Measurements from ENCODE around the gene NRXN3. TPM values are rescaled to one million over a fixed set of nuclear protein-coding genes. Genes with fewer than 3 reads are reported as not detected.

NRXN3 gene
- total and polyA plus RNA-seq, 2 experiments from 2014 or later, result 1.0 to 1.8 TPM

- TF ChIP-seq, protein P1, sequence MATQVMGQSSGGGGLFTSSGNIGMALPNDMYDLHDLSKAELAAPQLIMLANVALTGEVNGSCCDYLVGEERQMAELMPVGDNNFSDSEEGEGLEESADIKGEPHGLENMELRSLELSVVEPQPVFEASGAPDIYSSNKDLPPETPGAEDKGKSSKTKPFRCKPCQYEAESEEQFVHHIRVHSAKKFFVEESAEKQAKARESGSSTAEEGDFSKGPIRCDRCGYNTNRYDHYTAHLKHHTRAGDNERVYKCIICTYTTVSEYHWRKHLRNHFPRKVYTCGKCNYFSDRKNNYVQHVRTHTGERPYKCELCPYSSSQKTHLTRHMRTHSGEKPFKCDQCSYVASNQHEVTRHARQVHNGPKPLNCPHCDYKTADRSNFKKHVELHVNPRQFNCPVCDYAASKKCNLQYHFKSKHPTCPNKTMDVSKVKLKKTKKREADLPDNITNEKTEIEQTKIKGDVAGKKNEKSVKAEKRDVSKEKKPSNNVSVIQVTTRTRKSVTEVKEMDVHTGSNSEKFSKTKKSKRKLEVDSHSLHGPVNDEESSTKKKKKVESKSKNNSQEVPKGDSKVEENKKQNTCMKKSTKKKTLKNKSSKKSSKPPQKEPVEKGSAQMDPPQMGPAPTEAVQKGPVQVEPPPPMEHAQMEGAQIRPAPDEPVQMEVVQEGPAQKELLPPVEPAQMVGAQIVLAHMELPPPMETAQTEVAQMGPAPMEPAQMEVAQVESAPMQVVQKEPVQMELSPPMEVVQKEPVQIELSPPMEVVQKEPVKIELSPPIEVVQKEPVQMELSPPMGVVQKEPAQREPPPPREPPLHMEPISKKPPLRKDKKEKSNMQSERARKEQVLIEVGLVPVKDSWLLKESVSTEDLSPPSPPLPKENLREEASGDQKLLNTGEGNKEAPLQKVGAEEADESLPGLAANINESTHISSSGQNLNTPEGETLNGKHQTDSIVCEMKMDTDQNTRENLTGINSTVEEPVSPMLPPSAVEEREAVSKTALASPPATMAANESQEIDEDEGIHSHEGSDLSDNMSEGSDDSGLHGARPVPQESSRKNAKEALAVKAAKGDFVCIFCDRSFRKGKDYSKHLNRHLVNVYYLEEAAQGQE (IDR thresholded peaks at IDR 0.05; ENCODE audit: unreplicated experiment), result no peak
- TF ChIP-seq EZH2 (IDR thresholded peaks at IDR 0.05; ENCODE audit: low read depth, unreplicated experiment) (no peak), EZH2phosphoT487 (IDR thresholded peaks at IDR 0.05; ENCODE audit: unreplicated experiment) (no peak), ZNF331 (CRISPR knock-in tag; IDR thresholded peaks at IDR 0.05; ENCODE audit: low read depth) (no peak), POLR2AphosphoS5 (IDR thresholded peaks at IDR 0.05; ENCODE audit: low read depth) (no peak), ZNF114 (CRISPR knock-in tag; IDR thresholded peaks at IDR 0.05) (no peak), CTCF (conservative IDR thresholded peaks at IDR 0.05; ENCODE audit: low read depth in 2 of 2) (no peak), NANOG (IDR thresholded peaks at IDR 0.05; ENCODE audit: borderline replicate concordance) (no peak), JUNB (IDR thresholded peaks at IDR 0.05; ENCODE audit: unreplicated experiment) (no peak)
These were observed 154.2 kb downstream of the NRXN3 start (continued) for GRCh38 chr14:78324353-78324752.

- H3K27me3 ChIP-seq (ENCODE audit: insufficient read depth), result no peaks in the 10 kb centered on the region
- peaks cover 10% of the 10 kb centered on the region for H3K4me1 ChIP-seq (ENCODE audit: insufficient read depth)
- no peaks in the 10 kb centered on the region for H4K20me1 ChIP-seq (replicated peaks; ENCODE audit: insufficient read depth)
- no peaks in the 10 kb centered on the region for H3K36me3 ChIP-seq (ENCODE audit: insufficient read depth)
- no peak overlapping the region for H2AFZ ChIP-seq
- ATAC-seq (no peak), DNase-seq (ENCODE audit: low spot score) (no peak)
- H3K79me2 ChIP-seq (replicated peaks; ENCODE audit: insufficient read depth), result no peaks in the 10 kb centered on the region
- H3K4me3 Mint-ChIP-seq, result no peak overlapping the region
- H3K27me3 Mint-ChIP-seq (ENCODE audit: insufficient read depth, low read depth, poor library complexity), result no peaks in the 10 kb centered on the region
- H3K9me3 Mint-ChIP-seq, result no peaks in the 10 kb centered on the region
- H3K27ac Mint-ChIP-seq, result no peak overlapping the region
- H3K4me1 Mint-ChIP-seq, result peaks cover 11% of the 10 kb centered on the region
- H3F3A ChIP-seq (replicated peaks; ENCODE audit: low read depth), result no peaks in the 10 kb centered on the region
- H3K4me2 ChIP-seq, result no peak overlapping the region
- peaks cover 4% of the 10 kb centered on the region; the same call in 1 of the 2 replicates for H3K9me2 ChIP-seq (ENCODE audit: insufficient read depth)
- H3K4me3 ChIP-seq, result no peak overlapping the region
- no peak overlapping the region for H3K27ac ChIP-seq (ENCODE audit: low read depth)
- H3K36me3 Mint-ChIP-seq (ENCODE audit: low read depth), result no peaks in the 10 kb centered on the region
- no peak for TF ChIP-seq POLR2AphosphoS5 (IDR thresholded peaks at IDR 0.05; ENCODE audit: low read depth)
- TF ChIP-seq EZH2 (IDR thresholded peaks at IDR 0.05; ENCODE audit: low read depth, unreplicated experiment), result no peak
- no peak for TF ChIP-seq STAT1 (IDR thresholded peaks at IDR 0.05; ENCODE audit: unreplicated experiment)
- no peak for TF ChIP-seq NANOG (IDR thresholded peaks at IDR 0.05; ENCODE audit: borderline replicate concordance)
- TF ChIP-seq ZNF114 (CRISPR knock-in tag; IDR thresholded peaks at IDR 0.05), result no peak
- TF ChIP-seq EZH2phosphoT487 (IDR thresholded peaks at IDR 0.05; ENCODE audit: unreplicated experiment), result no peak
- TF ChIP-seq CTCF (conservative IDR thresholded peaks at IDR 0.05; ENCODE audit: low read depth in 2 of 2), result no peak
- no peak for TF ChIP-seq JUNB (IDR thresholded peaks at IDR 0.05; ENCODE audit: unreplicated experiment)
- TF ChIP-seq, protein P1 (IDR thresholded peaks at IDR 0.05; ENCODE audit: unreplicated experiment), result no peak
- TF ChIP-seq ZNF331 (CRISPR knock-in tag; IDR thresholded peaks at IDR 0.05; ENCODE audit: low read depth), result no peak
- TF ChIP-seq, protein P2, sequence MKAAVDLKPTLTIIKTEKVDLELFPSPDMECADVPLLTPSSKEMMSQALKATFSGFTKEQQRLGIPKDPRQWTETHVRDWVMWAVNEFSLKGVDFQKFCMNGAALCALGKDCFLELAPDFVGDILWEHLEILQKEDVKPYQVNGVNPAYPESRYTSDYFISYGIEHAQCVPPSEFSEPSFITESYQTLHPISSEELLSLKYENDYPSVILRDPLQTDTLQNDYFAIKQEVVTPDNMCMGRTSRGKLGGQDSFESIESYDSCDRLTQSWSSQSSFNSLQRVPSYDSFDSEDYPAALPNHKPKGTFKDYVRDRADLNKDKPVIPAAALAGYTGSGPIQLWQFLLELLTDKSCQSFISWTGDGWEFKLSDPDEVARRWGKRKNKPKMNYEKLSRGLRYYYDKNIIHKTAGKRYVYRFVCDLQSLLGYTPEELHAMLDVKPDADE (IDR thresholded peaks at IDR 0.05), result no peak
- no peak for TF ChIP-seq CREB1 (CRISPR knock-in tag; IDR thresholded peaks at IDR 0.05; ENCODE audit: low read depth)
These were observed 155.7 kb downstream of the NRXN3 start for GRCh38 chr14:78325911-78326310.

Measured in GM23338 (cell line).